HG03175 (cell line): ENCODE results near the gene OR4D1.

Experiments used
- ATAC-seq: cut with Tn5 transposase; IDR thresholded peaks from one replicate; pipeline ENCODE4 v1.9.1; 2021; ENCODE audit warnings: mild to moderate bottlenecking, moderate library complexity; ENCODE audit not compliant: unreplicated experiment

OR4D1 gene

GRCh38 chr17:58153046-58153445 lies 4.9 kb downstream of the OR4D1 start:
- ATAC-seq: no peak

- ATAC-seq: no peak
Measured at GRCh38 chr17:58153671-58154070, 5.5 kb downstream of the OR4D1 start.

GRCh38 chr17:58156839-58157803 lies 8.9 kb downstream of the OR4D1 start:
- no peak for ATAC-seq

- no peak for ATAC-seq
Measured at GRCh38 chr17:58158181-58158580, 10.0 kb downstream of the OR4D1 start.

- ATAC-seq: no peak
Measured at GRCh38 chr17:58161566-58161965, 13.4 kb downstream of the OR4D1 start.

- no peak for ATAC-seq
Measured at GRCh38 chr17:58165981-58166380, 17.8 kb downstream of the OR4D1 start.

- ATAC-seq: no peak
Measured at GRCh38 chr17:58166682-58167081, 18.5 kb downstream of the OR4D1 start, which contains the start of gene OR4D2. OR4D2 (plus strand) TSS chr17:58166982; CDS start chr17:58169656, 2,674 bp downstream.

- ATAC-seq: no peak
Measured at GRCh38 chr17:58170622-58171021, 22.4 kb downstream of the OR4D1 start.

GRCh38 chr17:58172369-58173071 lies 24.3 kb downstream of the OR4D1 start:
- ATAC-seq: no peak

GRCh38 chr17:58174871-58175270 lies 26.7 kb downstream of the OR4D1 start:
- ATAC-seq: no peak

GRCh38 chr17:58176200-58176599 lies 28.0 kb downstream of the OR4D1 start:
- ATAC-seq: no peak

GRCh38 chr17:58181796-58182195 lies 33.6 kb downstream of the OR4D1 start:
- no peak for ATAC-seq

- ATAC-seq: no peak
Measured at GRCh38 chr17:58183514-58183913, 35.3 kb downstream of the OR4D1 start.

GRCh38 chr17:58184308-58184985 lies 36.3 kb downstream of the OR4D1 start:
- ATAC-seq: no peak

GRCh38 chr17:58184986-58185761 lies 37.0 kb downstream of the OR4D1 start:
- ATAC-seq: no peak

GRCh38 chr17:58186591-58186990 lies 38.4 kb downstream of the OR4D1 start:
- no peak for ATAC-seq

- no peak for ATAC-seq
Measured at GRCh38 chr17:58187063-58187462, 38.9 kb downstream of the OR4D1 start.

- no peak for ATAC-seq
Measured at GRCh38 chr17:58187675-58188074, 39.5 kb downstream of the OR4D1 start.

- ATAC-seq: no peak
Measured at GRCh38 chr17:58189436-58190146, 41.4 kb downstream of the OR4D1 start.
